Measurements from ENCODE around the gene SPP1.
A peak's percentile ranks its signal among the peaks of the same experiment; 100 is the strongest.
"Not testable (repeated sequence)": the region's sequence is repeated elsewhere in the genome, so short reads cannot be mapped to it uniquely, and the experiment has no call there.

SPP1 gene

DNA sequence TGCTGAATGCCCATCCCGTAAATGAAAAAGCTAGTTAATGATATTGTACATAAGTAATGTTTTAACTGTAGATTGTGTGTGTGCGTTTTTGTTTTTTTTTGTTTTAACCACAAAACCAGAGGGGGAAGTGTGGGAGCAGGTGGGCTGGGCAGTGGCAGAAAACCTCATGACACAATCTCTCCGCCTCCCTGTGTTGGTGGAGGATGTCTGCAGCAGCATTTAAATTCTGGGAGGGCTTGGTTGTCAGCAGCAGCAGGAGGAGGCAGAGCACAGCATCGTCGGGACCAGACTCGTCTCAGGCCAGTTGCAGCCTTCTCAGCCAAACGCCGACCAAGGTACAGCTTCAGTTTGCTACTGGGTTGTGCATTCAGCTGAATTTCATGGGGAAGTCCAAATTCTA is at the start of gene SPP1:
Gene SPP1 (plus strand): TSS at position 249 of the 400 bp plus-strand sequence. CDS start 1,182 bp downstream, outside the sequence.
- H3K9ac ChIP-seq (ENCODE audit: low read length), result no peak within 1 kb of the TSS
- H3K4me1 ChIP-seq (ENCODE audit: control insufficient read depth, insufficient read depth, low read length), result peaks cover 19% of the 10 kb centered on the region
- no peak within 1 kb of the TSS for H3K4me3 ChIP-seq (ENCODE audit: low read length)
- H3K36me3 ChIP-seq (ENCODE audit: control insufficient read depth, insufficient read depth, low read length, severe bottlenecking), result no peaks in the 10 kb centered on the region
- H3K27me3 ChIP-seq (replicated peaks; ENCODE audit: control insufficient read depth, insufficient read depth, low read length), result no peaks in the 10 kb centered on the region
- DNase-seq (ENCODE audit: low read depth), result peak; percentile 4
- no peaks in the 10 kb centered on the region for H3K9me3 ChIP-seq (ENCODE audit: control insufficient read depth, low read length)

DNA sequence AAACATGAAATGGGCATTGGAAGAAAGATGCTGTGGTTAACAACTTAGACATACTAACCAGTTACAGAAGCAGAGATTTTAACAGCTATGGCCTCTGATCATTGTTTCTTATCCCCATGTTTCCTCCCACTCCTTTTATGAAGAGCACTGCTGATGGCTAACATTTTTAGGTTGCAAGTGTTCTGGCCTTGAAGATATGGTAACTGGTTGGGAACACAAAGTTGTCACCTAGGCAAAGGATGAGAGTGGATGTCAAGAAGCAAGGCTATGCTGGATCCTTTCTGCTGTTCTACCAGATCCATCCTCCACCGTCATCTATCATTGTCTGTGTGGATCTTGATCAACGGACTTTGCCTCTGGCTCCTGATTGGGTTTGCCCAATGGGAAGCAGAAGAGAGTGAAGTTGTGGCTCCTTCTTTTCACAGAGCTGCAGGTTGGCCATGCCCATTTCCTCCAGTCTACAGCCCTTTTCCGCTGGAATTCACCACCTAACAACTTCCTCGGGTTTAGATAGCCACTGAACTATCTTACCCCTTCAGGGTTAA is 48.9 kb upstream of the SPP1 start:
- no peak overlapping the region for H3K9ac ChIP-seq (ENCODE audit: low read length)
- H3K4me3 ChIP-seq (ENCODE audit: low read length), result no peak overlapping the region
- no peaks in the 10 kb centered on the region for H3K4me1 ChIP-seq (ENCODE audit: control insufficient read depth, insufficient read depth, low read length)
- peaks cover 12% of the 10 kb centered on the region for H3K27me3 ChIP-seq (replicated peaks; ENCODE audit: control insufficient read depth, insufficient read depth, low read length)
- peaks cover 3% of the 10 kb centered on the region for H3K9me3 ChIP-seq (ENCODE audit: control insufficient read depth, low read length)
- no peaks in the 10 kb centered on the region for H3K36me3 ChIP-seq (ENCODE audit: control insufficient read depth, insufficient read depth, low read length, severe bottlenecking)
- no peak for DNase-seq (ENCODE audit: low read depth)

DNA sequence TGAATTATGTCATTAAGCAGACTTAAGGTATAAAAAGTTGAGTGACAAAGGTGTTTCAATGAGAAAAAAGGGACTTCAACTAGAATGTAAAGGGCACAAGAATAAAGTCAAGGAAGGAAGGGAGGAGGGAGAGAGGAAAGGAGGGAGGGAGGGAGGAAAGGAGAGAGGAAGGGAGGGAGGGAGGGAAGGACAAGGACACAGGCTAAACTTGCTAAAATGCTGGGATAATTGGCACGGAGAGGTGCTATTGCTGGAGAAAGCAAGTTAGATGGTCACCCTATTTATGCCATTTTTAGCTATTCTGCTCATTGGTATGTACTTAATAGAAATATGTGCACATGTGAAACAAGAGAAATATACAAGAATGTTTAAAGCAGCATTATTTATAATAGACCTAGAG is 44.9 kb upstream of the SPP1 start:
- peaks cover 12% of the 10 kb centered on the region for H3K27me3 ChIP-seq (replicated peaks; ENCODE audit: control insufficient read depth, insufficient read depth, low read length)
- no peak overlapping the region for H3K9ac ChIP-seq (ENCODE audit: low read length)
- H3K36me3 ChIP-seq (ENCODE audit: control insufficient read depth, insufficient read depth, low read length, severe bottlenecking), result no peaks in the 10 kb centered on the region
- no peaks in the 10 kb centered on the region for H3K4me1 ChIP-seq (ENCODE audit: control insufficient read depth, insufficient read depth, low read length)
- peaks cover 11% of the 10 kb centered on the region for H3K9me3 ChIP-seq (ENCODE audit: control insufficient read depth, low read length)
- DNase-seq (ENCODE audit: low read depth), result no peak
- no peak overlapping the region for H3K4me3 ChIP-seq (ENCODE audit: low read length)

DNA sequence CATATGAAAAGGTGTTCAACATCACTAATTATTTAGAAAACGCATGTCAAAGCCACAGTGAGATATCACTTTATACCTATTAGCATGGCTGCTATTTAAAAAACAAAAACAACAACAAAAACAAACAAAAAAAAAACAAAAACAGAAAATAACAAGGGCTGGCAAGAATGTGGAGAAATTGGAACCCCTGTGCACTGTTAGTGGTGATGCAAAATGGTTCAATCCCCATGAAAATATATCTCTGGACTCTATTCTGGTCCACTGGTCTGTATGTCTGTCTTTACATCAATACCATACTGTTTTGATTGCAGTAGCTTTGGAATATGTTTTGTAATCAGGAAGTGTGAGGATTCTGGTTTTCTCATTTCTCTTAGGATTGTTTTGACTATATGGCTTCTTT is 43.6 kb upstream of the SPP1 start:
- peaks cover 9% of the 10 kb centered on the region for H3K9me3 ChIP-seq (ENCODE audit: control insufficient read depth, low read length)
- no peaks in the 10 kb centered on the region for H3K36me3 ChIP-seq (ENCODE audit: control insufficient read depth, insufficient read depth, low read length, severe bottlenecking)
- H3K9ac ChIP-seq (ENCODE audit: low read length), result no peak overlapping the region
- DNase-seq (ENCODE audit: low read depth), result no peak
- no peak overlapping the region for H3K4me3 ChIP-seq (ENCODE audit: low read length)
- peaks cover 4% of the 10 kb centered on the region for H3K27me3 ChIP-seq (replicated peaks; ENCODE audit: control insufficient read depth, insufficient read depth, low read length)
- H3K4me1 ChIP-seq (ENCODE audit: control insufficient read depth, insufficient read depth, low read length), result no peaks in the 10 kb centered on the region

DNA sequence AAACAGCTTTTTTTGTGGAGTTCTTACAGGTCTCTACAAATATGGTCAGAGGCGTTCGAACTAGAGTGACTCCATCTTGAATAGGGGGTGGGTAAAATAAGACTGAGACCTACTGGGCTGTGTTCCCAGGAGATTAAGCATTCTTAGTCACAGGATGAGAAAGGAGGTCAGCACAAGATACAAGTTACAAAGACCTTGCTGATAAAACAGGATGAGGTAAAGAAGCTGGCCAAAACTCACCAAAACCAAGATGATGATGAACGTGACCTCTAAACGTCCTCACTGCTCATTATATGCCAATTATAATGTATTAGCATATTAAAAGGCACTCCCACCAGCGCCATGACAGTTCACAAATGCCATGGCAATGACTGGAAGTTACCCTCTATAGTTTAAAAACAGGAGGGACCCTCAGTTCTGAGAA is 42.8 kb upstream of the SPP1 start:
- Histone ChIP-seq H3K4me3 (ENCODE audit: low read length) (no peak overlapping the region), H3K36me3 (ENCODE audit: control insufficient read depth, insufficient read depth, low read length, severe bottlenecking) (no peaks in the 10 kb centered on the region), H3K4me1 (ENCODE audit: control insufficient read depth, insufficient read depth, low read length) (no peaks in the 10 kb centered on the region), H3K9ac (ENCODE audit: low read length) (no peak overlapping the region), H3K9me3 (ENCODE audit: control insufficient read depth, low read length) (peaks cover 9% of the 10 kb centered on the region), H3K27me3 (replicated peaks; ENCODE audit: control insufficient read depth, insufficient read depth, low read length) (peaks cover 3% of the 10 kb centered on the region)
- DNase-seq (ENCODE audit: low read depth), result no peak

DNA sequence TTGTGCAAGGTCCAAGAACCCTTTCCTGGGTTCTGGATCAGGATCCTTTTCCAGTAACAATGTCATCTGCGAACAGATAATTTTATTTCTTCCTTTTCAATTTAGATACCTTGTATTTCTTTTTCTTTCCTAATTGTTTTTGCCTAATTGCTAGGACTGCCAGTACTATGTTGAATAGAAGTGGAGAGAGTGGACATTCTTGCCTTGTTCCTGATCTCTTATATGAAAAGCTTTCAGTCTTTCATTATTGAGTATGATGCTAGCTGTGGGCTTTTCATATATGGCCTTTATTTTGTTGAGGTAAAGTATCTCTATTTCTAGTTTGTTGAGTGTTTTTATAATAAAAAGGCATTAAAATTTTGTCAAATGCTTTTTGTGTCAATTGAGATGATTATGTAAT is 42.2 kb upstream of the SPP1 start:
- H3K4me3 ChIP-seq (ENCODE audit: low read length), result no peak overlapping the region
- no peaks in the 10 kb centered on the region for H3K36me3 ChIP-seq (ENCODE audit: control insufficient read depth, insufficient read depth, low read length, severe bottlenecking)
- H3K9me3 ChIP-seq (ENCODE audit: control insufficient read depth, low read length), result peaks cover 9% of the 10 kb centered on the region
- no peaks in the 10 kb centered on the region for H3K4me1 ChIP-seq (ENCODE audit: control insufficient read depth, insufficient read depth, low read length)
- DNase-seq (ENCODE audit: low read depth), result no peak
- no peak overlapping the region for H3K9ac ChIP-seq (ENCODE audit: low read length)
- H3K27me3 ChIP-seq (replicated peaks; ENCODE audit: control insufficient read depth, insufficient read depth, low read length), result peaks cover 8% of the 10 kb centered on the region

DNA sequence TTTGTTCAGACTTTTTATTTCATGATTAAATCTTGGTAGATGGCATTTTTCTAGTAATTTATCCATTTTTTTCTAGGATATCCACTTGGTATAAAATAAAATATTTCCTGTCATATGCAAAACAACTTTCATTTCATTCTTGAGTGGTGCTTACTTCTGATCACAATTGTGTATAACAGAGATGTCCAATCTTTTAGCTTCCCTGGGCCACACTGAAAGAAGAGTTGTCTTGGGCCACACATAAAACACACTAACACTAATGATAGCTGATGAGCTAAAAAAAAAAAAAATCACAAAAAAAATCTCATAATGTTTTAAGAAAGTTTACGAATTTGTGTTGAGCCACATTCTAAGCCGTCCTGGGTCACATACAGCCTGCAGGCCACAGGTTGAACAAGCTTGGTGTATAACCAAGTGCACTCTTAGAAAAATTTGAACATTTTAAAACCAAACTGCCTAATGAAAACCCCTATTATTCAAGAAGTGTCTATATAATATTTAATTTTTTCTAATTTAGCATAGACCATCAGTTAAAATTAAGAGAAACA is 41.3 kb upstream of the SPP1 start:
- no peaks in the 10 kb centered on the region for H3K4me1 ChIP-seq (ENCODE audit: control insufficient read depth, insufficient read depth, low read length)
- peaks cover 11% of the 10 kb centered on the region for H3K27me3 ChIP-seq (replicated peaks; ENCODE audit: control insufficient read depth, insufficient read depth, low read length)
- no peak overlapping the region for H3K4me3 ChIP-seq (ENCODE audit: low read length)
- H3K36me3 ChIP-seq (ENCODE audit: control insufficient read depth, insufficient read depth, low read length, severe bottlenecking), result no peaks in the 10 kb centered on the region
- H3K9me3 ChIP-seq (ENCODE audit: control insufficient read depth, low read length), result peaks cover 9% of the 10 kb centered on the region
- H3K9ac ChIP-seq (ENCODE audit: low read length), result no peak overlapping the region
- DNase-seq (ENCODE audit: low read depth), result no peak

DNA sequence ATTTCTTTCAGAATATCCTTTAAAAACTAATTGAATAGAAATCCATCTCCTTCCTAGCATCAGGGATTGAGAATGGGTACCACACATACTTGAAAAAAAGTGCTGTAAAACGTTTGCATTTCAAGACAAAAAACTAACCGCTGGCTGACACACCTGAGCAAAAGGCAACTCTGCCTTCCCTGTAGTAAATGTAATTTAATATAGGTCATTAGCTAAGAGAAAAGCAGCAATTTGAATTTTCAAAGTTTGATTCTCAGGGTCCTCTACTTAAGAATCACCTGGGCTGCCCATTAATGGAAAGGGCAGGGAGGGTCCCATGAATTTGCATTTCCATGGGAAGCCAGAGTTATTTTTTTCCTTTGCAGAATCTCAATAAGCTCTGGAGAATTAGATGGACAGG is 40.5 kb upstream of the SPP1 start:
- no peaks in the 10 kb centered on the region for H3K4me1 ChIP-seq (ENCODE audit: control insufficient read depth, insufficient read depth, low read length)
- peaks cover 9% of the 10 kb centered on the region for H3K9me3 ChIP-seq (ENCODE audit: control insufficient read depth, low read length)
- H3K27me3 ChIP-seq (replicated peaks; ENCODE audit: control insufficient read depth, insufficient read depth, low read length), result peaks cover 11% of the 10 kb centered on the region
- no peak for DNase-seq (ENCODE audit: low read depth)
- no peak overlapping the region for H3K9ac ChIP-seq (ENCODE audit: low read length)
- no peaks in the 10 kb centered on the region for H3K36me3 ChIP-seq (ENCODE audit: control insufficient read depth, insufficient read depth, low read length, severe bottlenecking)
- no peak overlapping the region for H3K4me3 ChIP-seq (ENCODE audit: low read length)

DNA sequence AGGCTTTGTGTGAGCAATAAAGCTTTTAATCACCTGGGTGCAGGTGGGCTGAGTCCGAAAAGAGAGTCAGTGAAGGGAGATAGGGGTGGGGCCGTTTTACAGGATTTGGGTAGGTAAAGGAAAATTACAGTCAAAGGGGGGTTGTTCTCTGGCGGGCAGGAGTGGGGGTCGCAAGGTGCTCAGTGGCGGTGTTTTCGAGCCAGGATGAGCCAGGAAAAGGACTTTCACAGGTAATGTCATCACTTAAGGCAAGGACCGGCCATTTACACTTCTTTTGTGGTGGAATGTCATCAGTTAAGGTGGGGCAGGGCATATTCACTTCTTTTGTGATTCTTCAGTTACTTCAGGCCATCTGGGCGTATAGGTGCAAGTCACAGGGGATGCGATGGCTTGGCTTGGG is 39.6 kb upstream of the SPP1 start:
- H3K36me3 ChIP-seq (ENCODE audit: control insufficient read depth, insufficient read depth, low read length, severe bottlenecking); H3K9ac ChIP-seq (ENCODE audit: low read length); H3K9me3 ChIP-seq (ENCODE audit: control insufficient read depth, low read length); H3K4me1 ChIP-seq (ENCODE audit: control insufficient read depth, insufficient read depth, low read length); H3K4me3 ChIP-seq (ENCODE audit: low read length); DNase-seq (ENCODE audit: low read depth): not testable (repeated sequence)
- peaks cover 11% of the 10 kb centered on the region for H3K27me3 ChIP-seq (replicated peaks; ENCODE audit: control insufficient read depth, insufficient read depth, low read length)

DNA sequence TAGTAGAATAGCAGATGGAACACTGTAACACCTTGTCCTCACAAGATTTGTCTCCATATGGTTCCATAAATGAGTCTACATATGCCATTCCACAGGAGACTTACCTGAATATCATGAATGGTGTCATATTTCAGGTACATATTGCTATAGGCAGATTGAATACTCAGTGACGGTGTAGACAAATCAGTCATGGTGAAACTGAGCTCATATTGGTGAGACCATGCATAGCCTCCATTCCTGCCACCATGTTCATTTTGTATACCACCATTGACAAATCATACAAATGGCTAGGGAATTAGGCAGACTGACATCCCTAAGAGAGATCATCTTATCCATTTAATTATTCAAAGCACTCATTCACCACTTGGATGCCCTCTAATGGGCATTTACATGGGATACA is 38.0 kb upstream of the SPP1 start:
- H3K4me3 ChIP-seq (ENCODE audit: low read length), result no peak overlapping the region
- peaks cover 11% of the 10 kb centered on the region for H3K27me3 ChIP-seq (replicated peaks; ENCODE audit: control insufficient read depth, insufficient read depth, low read length)
- DNase-seq (ENCODE audit: low read depth), result no peak
- no peaks in the 10 kb centered on the region for H3K9me3 ChIP-seq (ENCODE audit: control insufficient read depth, low read length)
- no peaks in the 10 kb centered on the region for H3K4me1 ChIP-seq (ENCODE audit: control insufficient read depth, insufficient read depth, low read length)
- no peak overlapping the region for H3K9ac ChIP-seq (ENCODE audit: low read length)
- H3K36me3 ChIP-seq (ENCODE audit: control insufficient read depth, insufficient read depth, low read length, severe bottlenecking), result no peaks in the 10 kb centered on the region

DNA sequence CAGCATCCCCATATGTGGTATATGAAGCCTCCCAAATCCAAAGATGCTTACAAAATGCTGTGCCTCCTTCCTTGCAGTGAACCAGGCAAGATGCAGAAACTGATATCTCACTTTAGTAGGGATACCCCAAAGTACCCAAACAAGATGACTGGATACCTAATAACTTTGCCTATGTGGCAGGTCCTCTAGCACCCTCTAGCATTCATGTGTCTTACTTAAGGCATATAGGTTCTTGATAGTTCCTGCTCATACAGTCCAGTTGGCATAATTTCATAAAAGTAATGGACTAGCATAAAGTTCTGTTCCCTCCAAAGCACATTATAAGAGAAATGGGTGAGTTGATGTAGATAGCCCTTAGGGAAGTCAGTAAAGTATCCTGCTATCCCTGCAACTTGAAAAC is 36.8 kb upstream of the SPP1 start:
- Histone ChIP-seq H3K4me1 (ENCODE audit: control insufficient read depth, insufficient read depth, low read length) (no peaks in the 10 kb centered on the region), H3K9ac (ENCODE audit: low read length) (no peak overlapping the region), H3K27me3 (replicated peaks; ENCODE audit: control insufficient read depth, insufficient read depth, low read length) (peaks cover 11% of the 10 kb centered on the region), H3K36me3 (ENCODE audit: control insufficient read depth, insufficient read depth, low read length, severe bottlenecking) (no peaks in the 10 kb centered on the region), H3K9me3 (ENCODE audit: control insufficient read depth, low read length) (no peaks in the 10 kb centered on the region), H3K4me3 (ENCODE audit: low read length) (no peak overlapping the region)
- DNase-seq (ENCODE audit: low read depth), result no peak
